Activated T-cell treated with anti-CD3 and anti-CD28 coated beads, Interleukin-2, amount 50 U/mL, for 72 hours (primary cell): Measurements from ENCODE around the gene MASP2. TPM values are rescaled to one million over a fixed set of nuclear protein-coding genes. Genes with fewer than 3 reads are reported as not detected.
"Not testable (repeated sequence)": the region's sequence is repeated elsewhere in the genome, so short reads cannot be mapped to it uniquely, and the experiment has no call there.

Source experiments
- ATAC-seq, 2 donors: fragments of 150-1000 bp; cut with Tn5 transposase; replicated peaks in 1 of 2; 2 replicates each; pipeline ENCODE4 v1.10.0; 2021; ENCODE audit warnings: moderate library complexity in 2 of 2, mild to moderate bottlenecking in 1 of 2
- DNase-seq, 2 donors: peaks; one replicate each; pipeline ENCODE4 v3.0.0; 2021 to 2022; ENCODE audit warnings: mixed read lengths in 1 of 2
- H3K27ac Mint-ChIP-seq: one replicate; pipeline ENCODE4 v1.8.0; 2022; ENCODE audit warnings: mild to moderate bottlenecking, moderate library complexity, mixed read lengths
- H3K27me3 Mint-ChIP-seq: one replicate; pipeline ENCODE4 v1.8.0; 2022; ENCODE audit warnings: low read depth, mixed read lengths
- H3K36me3 Mint-ChIP-seq, 2 donors: one replicate each; pipeline ENCODE4 v1.8.0; 2022; ENCODE audit warnings: mixed read lengths in 2 of 2, mild to moderate bottlenecking in 1 of 2; ENCODE audit not compliant: insufficient read depth in 2 of 2
- H3K4me1 Mint-ChIP-seq: one replicate; pipeline ENCODE4 v1.8.0; 2022; ENCODE audit warnings: low read depth, mixed read lengths
- H3K4me3 Mint-ChIP-seq, 2 donors: one replicate each; pipeline ENCODE4 v1.8.0; 2022; ENCODE audit warnings: mild to moderate bottlenecking in 2 of 2, mixed read lengths in 2 of 2, moderate library complexity in 2 of 2
- H3K9me3 Mint-ChIP-seq, 2 donors: one replicate each; pipeline ENCODE4 v1.8.0; 2022; ENCODE audit warnings: mixed read lengths in 2 of 2
- total RNA-seq, 2 donors: library from RNA; stranded (reverse); gene quantifications; one replicate each; pipeline ENCODE4 v1.2.3, GENCODE V29; 2022

Gene MASP2
- total RNA-seq, 2 donors from 2014 or later: 0.19 to 0.56 TPM

GRCh38 chr1:11053758-11054137 is 6.7 kb upstream of the MASP2 start:
- Mint-ChIP-seq H3K4me3 (no peak overlapping the region), H3K4me1 (peaks cover 24% of the 10 kb centered on the region), H3K36me3 (peaks cover 4 to 7% of the 10 kb centered on the region in 2 donors), H3K9me3 (no peaks in the 10 kb centered on the region), H3K27me3 (no peaks in the 10 kb centered on the region), H3K27ac (no peak overlapping the region)
- no peak for ATAC-seq
- no peak for DNase-seq

- ATAC-seq: peak; percentile 17 to 18
- Mint-ChIP-seq H3K36me3 (peaks cover 2 to 7% of the 10 kb centered on the region in 2 donors), H3K4me1 (peaks cover 17% of the 10 kb centered on the region), H3K27me3 (no peaks in the 10 kb centered on the region), H3K9me3 (no peaks in the 10 kb centered on the region), H3K4me3 (no peak overlapping the region), H3K27ac (no peak overlapping the region)
- no peak for DNase-seq
These were observed 6.1 kb upstream of the MASP2 start for GRCh38 chr1:11052839-11053757.

GRCh38 chr1:11051781-11052511 is 4.9 kb upstream of the MASP2 start:
- Mint-ChIP-seq H3K27me3 (no peaks in the 10 kb centered on the region), H3K27ac (no peak overlapping the region), H3K4me1 (peaks cover 7% of the 10 kb centered on the region), H3K4me3 (no peak overlapping the region), H3K36me3 (peaks cover 0 to 2% of the 10 kb centered on the region in 2 donors), H3K9me3 (no peaks in the 10 kb centered on the region)
- ATAC-seq: no peak
- DNase-seq: no peak

- H3K36me3 Mint-ChIP-seq, ATAC-seq, DNase-seq, H3K4me3 Mint-ChIP-seq, H3K9me3 Mint-ChIP-seq, H3K27ac Mint-ChIP-seq, H3K27me3 Mint-ChIP-seq, H3K4me1 Mint-ChIP-seq: not testable (repeated sequence)
These were observed 4.1 kb upstream of the MASP2 start for GRCh38 chr1:11051121-11051520.

- Mint-ChIP-seq H3K4me3 (no peak overlapping the region), H3K4me1 (no peaks in the 10 kb centered on the region), H3K9me3 (no peaks in the 10 kb centered on the region), H3K27me3 (no peaks in the 10 kb centered on the region), H3K27ac (no peak overlapping the region), H3K36me3 (no peaks in the 10 kb centered on the region)
- no peak for ATAC-seq
- no peak for DNase-seq
These were observed 821 bp downstream of the MASP2 start for GRCh38 chr1:11046270-11046566.

GRCh38 chr1:11045428-11046269 is 1.4 kb downstream of the MASP2 start:
- Mint-ChIP-seq H3K27me3 (no peaks in the 10 kb centered on the region), H3K4me1 (no peaks in the 10 kb centered on the region), H3K36me3 (no peaks in the 10 kb centered on the region), H3K27ac (no peak overlapping the region), H3K4me3 (no peak overlapping the region), H3K9me3 (no peaks in the 10 kb centered on the region)
- ATAC-seq (no peak), DNase-seq (no peak)

GRCh38 chr1:11044849-11045427 is 2.1 kb downstream of the MASP2 start:
- H3K4me3 Mint-ChIP-seq: no peak overlapping the region
- no peak for ATAC-seq
- H3K27ac Mint-ChIP-seq: no peak overlapping the region
- H3K27me3 Mint-ChIP-seq: no peaks in the 10 kb centered on the region
- no peaks in the 10 kb centered on the region for H3K36me3 Mint-ChIP-seq
- DNase-seq: no peak
- no peaks in the 10 kb centered on the region for H3K9me3 Mint-ChIP-seq
- H3K4me1 Mint-ChIP-seq: no peaks in the 10 kb centered on the region

- DNase-seq (no peak), ATAC-seq (no peak)
- H3K36me3 Mint-ChIP-seq: no peaks in the 10 kb centered on the region
- no peaks in the 10 kb centered on the region for H3K27me3 Mint-ChIP-seq
- H3K4me1 Mint-ChIP-seq: no peaks in the 10 kb centered on the region
- no peaks in the 10 kb centered on the region for H3K9me3 Mint-ChIP-seq
- no peak overlapping the region for H3K4me3 Mint-ChIP-seq
- no peak overlapping the region for H3K27ac Mint-ChIP-seq
These were observed 2.8 kb downstream of the MASP2 start for GRCh38 chr1:11044086-11044848.

GRCh38 chr1:11042995-11043874 is 3.8 kb downstream of the MASP2 start:
- Mint-ChIP-seq H3K36me3 (no peaks in the 10 kb centered on the region), H3K9me3 (no peaks in the 10 kb centered on the region), H3K27ac (no peak overlapping the region), H3K4me1 (no peaks in the 10 kb centered on the region), H3K4me3 (no peak overlapping the region), H3K27me3 (no peaks in the 10 kb centered on the region)
- no peak for DNase-seq
- no peak for ATAC-seq

- no peaks in the 10 kb centered on the region for H3K4me1 Mint-ChIP-seq
- H3K9me3 Mint-ChIP-seq: no peaks in the 10 kb centered on the region
- H3K27ac Mint-ChIP-seq: no peak overlapping the region
- DNase-seq (no peak), ATAC-seq (no peak)
- H3K4me3 Mint-ChIP-seq: no peak overlapping the region
- no peaks in the 10 kb centered on the region for H3K27me3 Mint-ChIP-seq
- no peaks in the 10 kb centered on the region for H3K36me3 Mint-ChIP-seq
These were observed 5.0 kb downstream of the MASP2 start for GRCh38 chr1:11042065-11042464.

GRCh38 chr1:11041048-11041447 is 6.0 kb downstream of the MASP2 start:
- no peaks in the 10 kb centered on the region for H3K27me3 Mint-ChIP-seq
- H3K27ac Mint-ChIP-seq: no peak overlapping the region
- ATAC-seq: no peak
- no peaks in the 10 kb centered on the region for H3K36me3 Mint-ChIP-seq
- H3K9me3 Mint-ChIP-seq: no peaks in the 10 kb centered on the region
- no peaks in the 10 kb centered on the region for H3K4me1 Mint-ChIP-seq
- no peak overlapping the region for H3K4me3 Mint-ChIP-seq
- no peak for DNase-seq

- H3K27me3 Mint-ChIP-seq, H3K27ac Mint-ChIP-seq, H3K36me3 Mint-ChIP-seq, DNase-seq, H3K4me3 Mint-ChIP-seq, ATAC-seq, H3K4me1 Mint-ChIP-seq, H3K9me3 Mint-ChIP-seq: not testable (repeated sequence)
These were observed 7.0 kb downstream of the MASP2 start for GRCh38 chr1:11040105-11040429.
